GM12872 (cell line): ENCODE data around the gene RALGAPA2.

Source experiments
- TF ChIP-seq, protein P1 (sequence below): IDR thresholded peaks from 3 replicates; pipeline ENCODE4 v1.5.1; 2011; ENCODE audit warnings: low read depth, mild to moderate bottlenecking, low read length, moderate library complexity; ENCODE audit not compliant: insufficient read depth

RALGAPA2 gene

DNA sequence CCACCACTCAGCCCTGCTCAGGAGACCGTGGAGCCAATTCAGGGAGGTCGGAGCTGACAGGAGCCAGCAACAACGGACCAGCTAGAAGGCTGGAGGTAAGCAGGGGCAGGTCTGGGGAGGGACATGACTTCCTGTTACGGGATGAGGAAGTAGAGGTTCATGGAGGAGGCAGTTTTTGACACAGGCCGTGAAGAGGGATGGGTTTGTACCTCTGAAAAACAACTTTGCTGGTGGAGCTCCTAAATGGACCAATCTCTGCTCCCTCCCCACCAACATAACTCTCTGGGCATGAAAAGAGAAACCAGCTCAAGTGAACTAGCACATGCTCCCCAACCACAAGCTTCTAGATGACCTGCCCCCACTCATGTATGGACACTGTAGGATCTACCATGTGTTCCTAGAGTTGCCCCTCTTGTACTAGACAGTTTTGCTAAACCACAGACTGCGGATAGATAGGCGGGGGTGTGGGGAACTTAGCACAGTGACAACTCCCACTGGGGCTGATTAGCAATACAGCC, 31.4 kb downstream of the RALGAPA2 start:
- TF ChIP-seq, protein P1, sequence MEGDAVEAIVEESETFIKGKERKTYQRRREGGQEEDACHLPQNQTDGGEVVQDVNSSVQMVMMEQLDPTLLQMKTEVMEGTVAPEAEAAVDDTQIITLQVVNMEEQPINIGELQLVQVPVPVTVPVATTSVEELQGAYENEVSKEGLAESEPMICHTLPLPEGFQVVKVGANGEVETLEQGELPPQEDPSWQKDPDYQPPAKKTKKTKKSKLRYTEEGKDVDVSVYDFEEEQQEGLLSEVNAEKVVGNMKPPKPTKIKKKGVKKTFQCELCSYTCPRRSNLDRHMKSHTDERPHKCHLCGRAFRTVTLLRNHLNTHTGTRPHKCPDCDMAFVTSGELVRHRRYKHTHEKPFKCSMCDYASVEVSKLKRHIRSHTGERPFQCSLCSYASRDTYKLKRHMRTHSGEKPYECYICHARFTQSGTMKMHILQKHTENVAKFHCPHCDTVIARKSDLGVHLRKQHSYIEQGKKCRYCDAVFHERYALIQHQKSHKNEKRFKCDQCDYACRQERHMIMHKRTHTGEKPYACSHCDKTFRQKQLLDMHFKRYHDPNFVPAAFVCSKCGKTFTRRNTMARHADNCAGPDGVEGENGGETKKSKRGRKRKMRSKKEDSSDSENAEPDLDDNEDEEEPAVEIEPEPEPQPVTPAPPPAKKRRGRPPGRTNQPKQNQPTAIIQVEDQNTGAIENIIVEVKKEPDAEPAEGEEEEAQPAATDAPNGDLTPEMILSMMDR: no peak

GRCh38 chr20:20679316-20679715, 33.1 kb downstream of the RALGAPA2 start:
- TF ChIP-seq, protein P1: no peak

- TF ChIP-seq, protein P1: no peak
These were observed 35.3 kb downstream of the RALGAPA2 start for GRCh38 chr20:20677186-20677585.

GRCh38 chr20:20668639-20669038, 43.8 kb downstream of the RALGAPA2 start:
- TF ChIP-seq, protein P1: no peak

- TF ChIP-seq, protein P1: no peak
These were observed 46.1 kb downstream of the RALGAPA2 start for GRCh38 chr20:20666359-20666758.

DNA sequence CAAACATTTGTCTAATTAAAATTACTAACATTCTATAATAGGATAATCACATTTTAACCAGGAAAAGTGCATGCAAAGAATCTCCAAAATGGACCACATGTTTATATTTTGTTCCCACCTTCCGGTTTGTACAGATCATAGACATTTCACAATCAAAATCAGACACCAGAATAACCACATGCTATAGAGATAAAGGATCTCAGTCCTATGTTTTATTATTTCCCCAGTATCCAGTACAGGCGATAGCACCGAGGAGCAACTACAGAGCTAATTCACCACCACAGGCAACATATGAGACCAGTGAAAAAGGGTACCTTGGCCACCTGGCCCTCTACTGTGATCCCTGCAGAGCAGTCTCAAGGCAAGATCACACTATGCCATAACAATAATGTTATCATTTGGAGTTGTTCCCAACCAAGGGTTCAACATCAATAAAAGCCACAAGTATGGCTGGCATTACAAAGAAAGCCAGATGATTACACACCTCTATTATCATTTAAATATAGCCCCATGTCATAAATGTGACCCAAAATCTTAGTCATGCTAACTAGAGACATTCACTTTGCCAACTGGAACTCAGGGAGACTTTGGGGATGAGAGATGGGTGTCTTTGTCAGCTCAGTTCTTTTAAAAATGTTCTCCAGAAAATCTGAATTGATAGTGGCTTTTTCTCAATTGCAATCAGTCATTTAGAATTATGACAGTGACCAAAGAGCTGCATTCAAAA, 46.7 kb downstream of the RALGAPA2 start:
- TF ChIP-seq, protein P1: no peak

- TF ChIP-seq, protein P1: peak; percentile 71
These were observed 47.5 kb downstream of the RALGAPA2 start for GRCh38 chr20:20664795-20665589.
